Measurements from ENCODE around the gene ASB15.

GRCh38 chr7:123573341-123573740 is 28.3 kb upstream of the ASB15 start:
- TF ChIP-seq NFIC (IDR thresholded peaks at IDR 0.05) (no peak), TEAD4 (IDR thresholded peaks at IDR 0.05) (no peak), FOXM1 (IDR thresholded peaks at IDR 0.05; ENCODE audit: borderline replicate concordance, low read depth) (no peak), YY1 (IDR thresholded peaks at IDR 0.05; ENCODE audit: low read depth) (no peak), TAF1 (IDR thresholded peaks at IDR 0.05; ENCODE audit: low read depth) (no peak), REST (IDR thresholded peaks at IDR 0.05; ENCODE audit: low read depth) (no peak), EP300 (IDR thresholded peaks at IDR 0.05; ENCODE audit: borderline replicate concordance) (no peak)
- TF ChIP-seq, protein P1, sequence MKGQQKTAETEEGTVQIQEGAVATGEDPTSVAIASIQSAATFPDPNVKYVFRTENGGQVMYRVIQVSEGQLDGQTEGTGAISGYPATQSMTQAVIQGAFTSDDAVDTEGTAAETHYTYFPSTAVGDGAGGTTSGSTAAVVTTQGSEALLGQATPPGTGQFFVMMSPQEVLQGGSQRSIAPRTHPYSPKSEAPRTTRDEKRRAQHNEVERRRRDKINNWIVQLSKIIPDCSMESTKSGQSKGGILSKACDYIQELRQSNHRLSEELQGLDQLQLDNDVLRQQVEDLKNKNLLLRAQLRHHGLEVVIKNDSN (IDR thresholded peaks at IDR 0.05): no peak
- TF ChIP-seq, protein P2, sequence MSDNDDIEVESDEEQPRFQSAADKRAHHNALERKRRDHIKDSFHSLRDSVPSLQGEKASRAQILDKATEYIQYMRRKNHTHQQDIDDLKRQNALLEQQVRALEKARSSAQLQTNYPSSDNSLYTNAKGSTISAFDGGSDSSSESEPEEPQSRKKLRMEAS (IDR thresholded peaks at IDR 0.05): no peak

All from Ishikawa (cell line).